ENCODE data around the gene IFT25.

- TF ChIP-seq POLR2AphosphoS5 (IDR thresholded peaks at IDR 0.05; ENCODE audit: low read depth), result no peak
- no peak for TF ChIP-seq CTCF (conservative IDR thresholded peaks at IDR 0.05; ENCODE audit: low read depth in 2 of 2)
- TF ChIP-seq EZH2 (IDR thresholded peaks at IDR 0.05; ENCODE audit: low read depth, unreplicated experiment), result no peak
- no peak for TF ChIP-seq REST (IDR thresholded peaks at IDR 0.05; ENCODE audit: unreplicated experiment)
- no peak for TF ChIP-seq JUNB (IDR thresholded peaks at IDR 0.05; ENCODE audit: unreplicated experiment)
- TF ChIP-seq EZH2phosphoT487 (IDR thresholded peaks at IDR 0.05; ENCODE audit: unreplicated experiment), result no peak
- no peak for TF ChIP-seq ETS1 (IDR thresholded peaks at IDR 0.05)
- TF ChIP-seq ZNF462 (CRISPR knock-in tag; IDR thresholded peaks at IDR 0.05), result no peak
- no peak for TF ChIP-seq ZNF114 (CRISPR knock-in tag; IDR thresholded peaks at IDR 0.05)
- no peak for TF ChIP-seq CREB1 (CRISPR knock-in tag; IDR thresholded peaks at IDR 0.05; ENCODE audit: low read depth)
- TF ChIP-seq ZNF331 (CRISPR knock-in tag; IDR thresholded peaks at IDR 0.05; ENCODE audit: low read depth), result no peak
- no peak for TF ChIP-seq NANOG (IDR thresholded peaks at IDR 0.05; ENCODE audit: borderline replicate concordance)
- TF ChIP-seq STAT1 (IDR thresholded peaks at IDR 0.05; ENCODE audit: unreplicated experiment), result no peak
Observed at GRCh38 chr1:53936430-53936829, 9.1 kb downstream of the IFT25 start.

Measured in GM23338 (cell line).